ENCODE results near the gene SMIM43.

SMIM43 gene

DNA sequence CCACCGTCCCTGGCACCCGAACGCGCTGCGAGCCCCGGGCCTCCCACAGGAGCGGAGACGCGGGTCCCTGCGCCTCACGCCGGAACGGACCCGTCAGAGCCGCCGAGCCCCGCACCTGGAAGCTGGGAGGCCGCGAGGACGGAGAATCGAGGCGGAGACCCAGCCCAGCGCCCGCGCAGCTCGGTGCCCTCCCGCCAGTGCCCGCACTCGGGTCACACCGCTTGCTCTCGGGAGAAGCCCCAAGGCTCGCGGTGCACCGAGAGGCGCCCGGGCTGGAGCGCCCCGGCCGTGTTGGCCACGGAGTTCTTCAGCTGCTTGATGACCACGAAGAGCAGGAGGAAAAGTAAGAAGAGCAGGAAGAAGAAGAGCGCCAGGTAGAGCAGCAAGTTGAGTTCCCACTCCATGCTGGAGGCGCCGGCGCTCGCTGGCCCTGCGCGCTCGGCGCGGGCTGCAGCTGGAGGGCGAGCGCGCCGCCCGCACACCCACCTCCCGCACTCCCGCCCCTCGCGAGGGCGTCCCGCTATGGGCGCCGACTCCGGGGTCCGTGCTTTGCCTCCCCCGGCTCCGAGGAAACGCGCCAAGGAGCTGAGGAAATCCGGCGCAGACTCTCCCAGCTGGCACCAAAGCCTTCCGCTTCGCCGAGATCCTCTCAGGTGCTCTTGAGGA, at the start of gene SMIM43:
Gene SMIM43, minus strand, starts transcription at position 463 of the 666 bp plus-strand sequence. Its CDS starts 59 bp downstream, at position 404.
- H3K27ac ChIP-seq (ENCODE audit: low read length) = no peak within 1 kb of the TSS
- peaks cover 8% of the 10 kb centered on the region for H3K4me1 ChIP-seq (ENCODE audit: control insufficient read depth, insufficient read depth, low read length)
- H3K27me3 ChIP-seq (ENCODE audit: control insufficient read depth in 1 of 2, insufficient read depth in 2 of 2, low read length in 2 of 2) = peaks cover 19 to 20% of the 10 kb centered on the region in 2 donors
- no peaks in the 10 kb centered on the region for H3K9me3 ChIP-seq (ENCODE audit: control insufficient read depth in 2 of 2, low read length in 2 of 2)
- no peaks in the 10 kb centered on the region for H3K36me3 ChIP-seq (ENCODE audit: control insufficient read depth in 2 of 2, insufficient read depth in 2 of 2, low read length in 2 of 2)
- H3K4me3 ChIP-seq (ENCODE audit: low read length in 2 of 2) = peak within 1 kb of the TSS in 1 of 2 donors; percentile 57
- H3K9ac ChIP-seq (ENCODE audit: low read length in 2 of 2) = no peak within 1 kb of the TSS

DNA sequence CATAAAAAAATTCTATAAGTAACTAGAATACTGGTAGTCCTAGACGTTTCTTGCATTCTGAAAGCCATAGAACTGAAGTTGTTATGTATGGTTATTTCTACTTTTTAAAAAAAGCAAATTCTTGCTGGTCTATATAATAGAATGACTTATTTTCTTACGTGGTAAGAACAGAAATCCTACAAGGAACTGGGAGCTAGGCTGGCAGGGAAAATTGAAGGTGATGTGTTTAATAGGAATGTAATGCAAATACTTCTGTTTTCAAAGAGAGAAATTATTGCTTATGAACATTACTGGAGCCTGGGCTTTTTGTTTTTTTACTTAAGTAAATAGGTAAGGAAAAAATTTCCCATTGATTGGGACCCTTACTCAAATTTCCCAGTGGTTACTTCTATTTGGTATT, 49.8 kb upstream of the SMIM43 start:
- Histone ChIP-seq H3K36me3 (ENCODE audit: control insufficient read depth in 2 of 2, insufficient read depth in 2 of 2, low read length in 2 of 2) (peaks cover 17 to 55% of the 10 kb centered on the region in 2 donors), H3K4me1 (ENCODE audit: control insufficient read depth, insufficient read depth, low read length) (no peaks in the 10 kb centered on the region), H3K27me3 (ENCODE audit: control insufficient read depth in 1 of 2, insufficient read depth in 2 of 2, low read length in 2 of 2) (no peaks in the 10 kb centered on the region), H3K9ac (ENCODE audit: low read length in 2 of 2) (no peak overlapping the region), H3K9me3 (ENCODE audit: control insufficient read depth in 2 of 2, low read length in 2 of 2) (no peaks in the 10 kb centered on the region), H3K27ac (ENCODE audit: low read length) (no peak overlapping the region), H3K4me3 (ENCODE audit: low read length in 2 of 2) (no peak overlapping the region)

DNA sequence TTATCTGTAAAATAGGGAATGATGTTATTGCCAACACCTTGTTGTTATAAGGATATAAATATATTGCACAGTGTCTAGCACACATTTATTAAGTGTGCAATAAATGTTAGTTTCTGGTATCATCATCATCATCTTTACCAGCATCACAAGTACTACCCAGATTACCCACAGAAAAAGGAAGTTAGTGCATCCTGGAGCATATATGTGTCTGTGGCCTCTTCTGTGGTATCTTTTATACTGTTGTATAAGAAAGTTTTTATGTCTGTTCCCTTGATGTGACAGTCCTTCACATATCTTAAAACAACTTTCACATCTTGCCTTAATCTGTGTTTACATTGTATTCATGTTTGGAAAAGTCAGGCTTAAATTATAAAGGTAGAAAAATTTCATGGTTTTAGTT, 46.2 kb upstream of the SMIM43 start:
- peaks cover 16 to 55% of the 10 kb centered on the region in 2 donors for H3K36me3 ChIP-seq (ENCODE audit: control insufficient read depth in 2 of 2, insufficient read depth in 2 of 2, low read length in 2 of 2)
- H3K27ac ChIP-seq (ENCODE audit: low read length) = no peak overlapping the region
- H3K9me3 ChIP-seq (ENCODE audit: control insufficient read depth in 2 of 2, low read length in 2 of 2) = no peaks in the 10 kb centered on the region
- H3K4me1 ChIP-seq (ENCODE audit: control insufficient read depth, insufficient read depth, low read length) = no peaks in the 10 kb centered on the region
- no peaks in the 10 kb centered on the region for H3K27me3 ChIP-seq (ENCODE audit: control insufficient read depth in 1 of 2, insufficient read depth in 2 of 2, low read length in 2 of 2)
- no peak overlapping the region for H3K4me3 ChIP-seq (ENCODE audit: low read length in 2 of 2)
- no peak overlapping the region for H3K9ac ChIP-seq (ENCODE audit: low read length in 2 of 2)

DNA sequence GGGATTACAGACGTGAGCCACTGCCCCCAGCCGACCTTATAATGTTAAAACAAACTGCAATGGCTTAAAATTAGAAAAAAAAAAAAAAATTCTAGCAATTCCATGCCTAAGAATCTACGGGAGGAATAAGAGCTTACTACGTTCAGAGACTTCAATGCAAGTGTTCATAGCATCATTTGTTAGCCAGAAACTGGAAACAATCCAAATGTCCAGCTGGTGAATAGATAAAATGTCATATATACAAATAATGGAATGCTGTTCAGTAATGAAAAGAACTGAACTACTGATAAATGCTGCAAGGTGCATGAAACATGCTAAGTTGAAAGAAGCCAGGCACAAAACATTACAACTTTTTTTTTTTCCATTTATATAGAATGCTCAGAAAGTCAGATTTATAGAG, 41.4 kb upstream of the SMIM43 start:
- H3K9ac ChIP-seq (ENCODE audit: low read length in 2 of 2) = no peak overlapping the region
- H3K36me3 ChIP-seq (ENCODE audit: control insufficient read depth in 2 of 2, insufficient read depth in 2 of 2, low read length in 2 of 2) = peaks cover 16 to 36% of the 10 kb centered on the region in 2 donors
- H3K4me3 ChIP-seq (ENCODE audit: low read length in 2 of 2) = no peak overlapping the region
- no peaks in the 10 kb centered on the region for H3K27me3 ChIP-seq (ENCODE audit: control insufficient read depth in 1 of 2, insufficient read depth in 2 of 2, low read length in 2 of 2)
- no peak overlapping the region for H3K27ac ChIP-seq (ENCODE audit: low read length)
- peaks cover 5% of the 10 kb centered on the region for H3K4me1 ChIP-seq (ENCODE audit: control insufficient read depth, insufficient read depth, low read length)
- no peaks in the 10 kb centered on the region for H3K9me3 ChIP-seq (ENCODE audit: control insufficient read depth in 2 of 2, low read length in 2 of 2)

DNA sequence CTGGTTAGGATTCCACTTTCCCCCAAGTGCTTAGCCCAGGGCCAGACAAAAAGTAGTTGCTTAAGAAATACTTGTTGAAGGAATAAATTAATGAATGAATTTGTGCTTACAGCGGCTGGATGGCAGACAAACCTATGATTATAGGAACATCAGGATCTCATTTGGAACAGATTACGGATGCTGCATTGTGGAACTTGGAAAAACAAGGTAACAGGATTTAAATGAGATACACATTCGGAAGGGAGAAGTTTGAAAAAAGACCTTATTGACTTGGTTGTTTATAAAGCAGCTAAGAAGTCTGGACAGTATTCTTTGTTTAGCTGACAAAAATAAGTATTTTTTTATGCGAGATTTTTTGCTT, 36.7 kb upstream of the SMIM43 start:
- Histone ChIP-seq H3K4me3 (ENCODE audit: low read length in 2 of 2) (peak overlapping the region; percentile 88 to 97), H3K27ac (ENCODE audit: low read length) (peak overlapping the region; percentile 98), H3K4me1 (ENCODE audit: control insufficient read depth, insufficient read depth, low read length) (peaks cover 5% of the 10 kb centered on the region), H3K9ac (ENCODE audit: low read length in 2 of 2) (peak overlapping the region; percentile 93 to 99), H3K9me3 (ENCODE audit: control insufficient read depth in 2 of 2, low read length in 2 of 2) (no peaks in the 10 kb centered on the region), H3K36me3 (ENCODE audit: control insufficient read depth in 2 of 2, insufficient read depth in 2 of 2, low read length in 2 of 2) (peaks cover 13 to 16% of the 10 kb centered on the region in 2 donors), H3K27me3 (ENCODE audit: control insufficient read depth in 1 of 2, insufficient read depth in 2 of 2, low read length in 2 of 2) (no peaks in the 10 kb centered on the region)

DNA sequence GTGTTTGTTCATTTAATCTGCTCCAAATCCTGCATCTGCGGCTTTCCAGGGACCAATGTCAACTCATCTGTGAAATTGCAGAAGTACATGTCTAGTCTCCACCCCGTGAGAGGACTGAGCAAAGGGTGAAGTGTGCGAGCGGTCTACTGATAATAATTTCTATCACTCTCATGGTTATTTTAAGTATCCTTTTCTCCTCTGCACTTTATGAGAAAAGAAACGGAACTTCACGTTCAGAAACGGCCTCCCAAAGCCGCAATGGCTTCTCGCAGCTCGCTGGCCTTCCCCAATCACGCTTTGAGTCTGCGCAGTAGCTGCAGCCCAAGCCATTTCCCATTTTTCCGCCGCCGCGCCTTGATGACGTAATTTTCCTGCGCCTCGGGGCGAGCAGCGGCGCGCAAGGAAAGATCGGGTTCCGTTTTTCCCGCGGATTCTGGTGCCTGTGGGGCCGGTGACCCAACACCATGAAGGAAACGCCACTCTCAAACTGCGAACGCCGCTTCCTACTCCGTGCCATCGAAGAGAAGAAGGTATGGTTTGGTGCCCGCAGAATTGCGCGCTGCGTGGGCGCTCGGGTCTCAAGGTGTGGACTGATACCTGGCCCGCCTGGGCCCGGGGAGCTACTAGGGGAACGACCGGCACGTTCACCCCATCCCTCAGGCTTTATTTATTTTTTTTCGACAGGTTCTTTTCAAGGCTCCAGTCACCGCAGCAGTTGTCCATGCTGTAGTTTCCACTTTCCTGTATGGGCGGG, 36.2 kb upstream of the SMIM43 start, which contains the start of gene EXOSC9:
Gene EXOSC9, plus strand, starts transcription at position 363 of the 754 bp plus-strand sequence. Its CDS starts 102 bp downstream, at position 465.
- H3K4me3 ChIP-seq (ENCODE audit: low read length in 2 of 2) = peak within 1 kb of the TSS; percentile 88 to 97
- H3K27ac ChIP-seq (ENCODE audit: low read length) = peak within 1 kb of the TSS; percentile 98
- peaks cover 5% of the 10 kb centered on the region for H3K4me1 ChIP-seq (ENCODE audit: control insufficient read depth, insufficient read depth, low read length)
- H3K9ac ChIP-seq (ENCODE audit: low read length in 2 of 2) = peak within 1 kb of the TSS; percentile 93 to 99
- no peaks in the 10 kb centered on the region for H3K9me3 ChIP-seq (ENCODE audit: control insufficient read depth in 2 of 2, low read length in 2 of 2)
- peaks cover 10 to 11% of the 10 kb centered on the region in 2 donors for H3K36me3 ChIP-seq (ENCODE audit: control insufficient read depth in 2 of 2, insufficient read depth in 2 of 2, low read length in 2 of 2)
- no peaks in the 10 kb centered on the region for H3K27me3 ChIP-seq (ENCODE audit: control insufficient read depth in 1 of 2, insufficient read depth in 2 of 2, low read length in 2 of 2)

DNA sequence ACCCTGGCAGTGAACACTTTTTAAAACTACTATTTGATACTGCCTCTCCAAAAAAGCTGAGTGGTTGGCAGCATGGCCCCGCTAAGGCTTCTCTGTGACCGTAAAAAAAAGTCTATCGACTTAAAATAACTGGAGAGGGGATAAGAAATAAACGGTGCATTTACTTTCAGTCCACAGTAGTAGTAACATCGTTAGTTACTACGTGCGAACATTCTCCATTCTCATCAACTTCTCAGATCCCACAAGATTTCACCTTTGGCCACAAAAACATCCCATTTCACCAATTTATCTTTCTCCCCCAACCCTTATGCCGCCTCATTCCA, 35.6 kb upstream of the SMIM43 start:
- H3K27me3 ChIP-seq (ENCODE audit: control insufficient read depth in 1 of 2, insufficient read depth in 2 of 2, low read length in 2 of 2) = no peaks in the 10 kb centered on the region
- H3K9ac ChIP-seq (ENCODE audit: low read length in 2 of 2) = peak overlapping the region; percentile 93 to 99
- peak overlapping the region; percentile 88 to 97 for H3K4me3 ChIP-seq (ENCODE audit: low read length in 2 of 2)
- H3K27ac ChIP-seq (ENCODE audit: low read length) = peak overlapping the region; percentile 98
- H3K4me1 ChIP-seq (ENCODE audit: control insufficient read depth, insufficient read depth, low read length) = peaks cover 5% of the 10 kb centered on the region
- peaks cover 10 to 11% of the 10 kb centered on the region in 2 donors for H3K36me3 ChIP-seq (ENCODE audit: control insufficient read depth in 2 of 2, insufficient read depth in 2 of 2, low read length in 2 of 2)
- H3K9me3 ChIP-seq (ENCODE audit: control insufficient read depth in 2 of 2, low read length in 2 of 2) = no peaks in the 10 kb centered on the region

DNA sequence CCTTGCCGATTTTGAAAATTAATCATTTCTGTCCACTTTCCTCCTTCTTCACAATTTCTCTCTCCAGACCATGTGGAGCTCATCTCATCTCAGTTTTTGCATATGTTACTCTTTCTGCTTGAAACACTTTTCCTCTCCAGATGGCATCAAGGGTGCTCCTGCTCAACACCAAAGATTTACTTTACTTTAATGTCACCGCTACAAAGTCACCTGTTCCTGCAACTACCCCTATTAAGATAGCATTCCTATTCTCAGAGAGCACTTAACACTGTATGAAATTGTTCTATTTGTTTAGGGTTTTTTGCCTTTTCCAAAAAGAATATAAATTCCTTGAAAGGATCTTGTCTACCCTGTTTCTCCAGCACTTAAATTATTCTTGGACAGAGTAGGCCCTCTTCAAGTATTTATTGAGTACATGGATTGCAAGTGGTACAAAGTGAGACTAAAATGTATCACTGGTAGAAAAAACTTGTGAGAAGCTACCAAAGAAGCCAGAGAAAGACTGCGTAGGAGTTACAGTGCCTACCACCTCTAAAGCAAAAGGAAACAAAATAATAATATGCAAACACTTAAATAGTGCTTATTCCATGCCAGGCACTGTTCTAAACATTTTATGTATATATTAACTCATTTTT, 35.0 kb upstream of the SMIM43 start:
- H3K27ac ChIP-seq (ENCODE audit: low read length) = no peak overlapping the region
- no peak overlapping the region for H3K9ac ChIP-seq (ENCODE audit: low read length in 2 of 2)
- H3K9me3 ChIP-seq (ENCODE audit: control insufficient read depth in 2 of 2, low read length in 2 of 2) = no peaks in the 10 kb centered on the region

DNA sequence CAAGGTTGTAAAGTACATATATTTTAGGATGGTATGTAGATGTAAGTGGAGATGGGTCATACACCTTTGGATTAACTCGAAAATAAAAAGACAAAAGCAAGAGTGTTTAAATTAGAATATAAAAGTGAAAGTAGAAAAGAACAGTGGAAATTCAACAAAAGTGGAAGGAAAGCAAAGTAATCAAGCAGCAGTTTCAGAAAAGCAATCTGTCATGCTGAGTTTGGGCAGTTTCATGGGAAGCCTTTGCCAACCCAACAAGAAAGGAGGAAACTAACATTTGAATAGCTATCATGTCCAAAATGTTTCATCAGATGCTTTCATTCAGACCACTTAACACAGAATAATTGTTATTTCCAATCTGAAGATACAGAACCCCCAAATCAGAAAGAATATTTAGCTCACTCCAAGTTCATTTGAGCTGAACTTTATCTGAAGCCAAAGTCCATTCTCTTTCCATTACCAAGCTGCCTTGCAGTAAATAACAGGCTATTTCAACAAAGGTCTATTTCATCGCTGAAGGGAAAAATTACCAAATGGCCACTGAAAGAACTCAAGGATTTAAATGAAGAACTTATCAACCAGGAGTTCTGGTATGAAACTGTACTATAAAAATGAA, 34.4 kb upstream of the SMIM43 start:
- Histone ChIP-seq H3K4me1 (ENCODE audit: control insufficient read depth, insufficient read depth, low read length) (peaks cover 5% of the 10 kb centered on the region), H3K36me3 (ENCODE audit: control insufficient read depth in 2 of 2, insufficient read depth in 2 of 2, low read length in 2 of 2) (peaks cover 0 to 5% of the 10 kb centered on the region in 2 donors), H3K9me3 (ENCODE audit: control insufficient read depth in 2 of 2, low read length in 2 of 2) (no peaks in the 10 kb centered on the region), H3K27me3 (ENCODE audit: control insufficient read depth in 1 of 2, insufficient read depth in 2 of 2, low read length in 2 of 2) (no peaks in the 10 kb centered on the region), H3K4me3 (ENCODE audit: low read length in 2 of 2) (no peak overlapping the region), H3K9ac (ENCODE audit: low read length in 2 of 2) (no peak overlapping the region), H3K27ac (ENCODE audit: low read length) (no peak overlapping the region)

More for the DNA sequence above, 35.0 kb upstream of the SMIM43 start:
- peaks cover 5% of the 10 kb centered on the region for H3K4me1 ChIP-seq (ENCODE audit: control insufficient read depth, insufficient read depth, low read length)
- H3K27me3 ChIP-seq (ENCODE audit: control insufficient read depth in 1 of 2, insufficient read depth in 2 of 2, low read length in 2 of 2) = no peaks in the 10 kb centered on the region
- peaks cover 5 to 11% of the 10 kb centered on the region in 2 donors for H3K36me3 ChIP-seq (ENCODE audit: control insufficient read depth in 2 of 2, insufficient read depth in 2 of 2, low read length in 2 of 2)
- peak overlapping the region in 1 of 2 donors; percentile 88 for H3K4me3 ChIP-seq (ENCODE audit: low read length in 2 of 2)

DNA sequence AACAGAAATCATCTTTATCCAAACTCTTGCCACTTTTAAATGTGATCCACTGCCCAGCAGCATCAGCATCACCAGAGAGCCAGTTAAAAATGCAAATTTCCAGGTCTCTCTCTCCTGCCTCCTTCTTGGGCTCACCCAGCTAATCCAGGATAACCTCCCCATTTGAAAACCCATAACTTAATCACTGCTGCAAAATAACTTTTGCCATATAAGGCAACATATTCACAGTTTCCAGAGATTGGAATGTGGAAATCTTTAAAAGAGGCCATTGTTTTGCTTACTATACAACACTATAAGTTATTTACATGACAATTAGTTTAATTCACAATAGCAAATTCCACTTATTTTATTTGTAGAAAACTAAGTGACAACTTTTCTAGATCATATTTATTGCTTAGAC, 31.3 kb upstream of the SMIM43 start:
- H3K9ac ChIP-seq (ENCODE audit: low read length in 2 of 2) = no peak overlapping the region

More for the DNA sequence above, 31.3 kb upstream of the SMIM43 start:
- no peaks in the 10 kb centered on the region for H3K27me3 ChIP-seq (ENCODE audit: control insufficient read depth in 1 of 2, insufficient read depth in 2 of 2, low read length in 2 of 2)
- no peaks in the 10 kb centered on the region for H3K4me1 ChIP-seq (ENCODE audit: control insufficient read depth, insufficient read depth, low read length)
- H3K9me3 ChIP-seq (ENCODE audit: control insufficient read depth in 2 of 2, low read length in 2 of 2) = no peaks in the 10 kb centered on the region
- H3K4me3 ChIP-seq (ENCODE audit: low read length in 2 of 2) = no peak overlapping the region
- H3K27ac ChIP-seq (ENCODE audit: low read length) = no peak overlapping the region
- no peaks in the 10 kb centered on the region for H3K36me3 ChIP-seq (ENCODE audit: control insufficient read depth in 2 of 2, insufficient read depth in 2 of 2, low read length in 2 of 2)
